ENCODE results near the gene FBN3.
"Not testable (repeated sequence)": the region's sequence is repeated elsewhere in the genome, so short reads cannot be mapped to it uniquely, and the experiment has no call there.

FBN3 gene

GRCh38 chr19:8115805-8116396, 33.5 kb downstream of the FBN3 start:
- no peak for DNase-seq

GRCh38 chr19:8113017-8113416, 36.4 kb downstream of the FBN3 start:
- DNase-seq: no peak

GRCh38 chr19:8111376-8111775, 38.0 kb downstream of the FBN3 start:
- no peak for DNase-seq

GRCh38 chr19:8110931-8111330, 38.5 kb downstream of the FBN3 start:
- DNase-seq: no peak

GRCh38 chr19:8109890-8110662, 39.3 kb downstream of the FBN3 start:
- DNase-seq: no peak

GRCh38 chr19:8109455-8109854, 39.9 kb downstream of the FBN3 start:
- DNase-seq: no peak

- no peak for DNase-seq
Observed at GRCh38 chr19:8108560-8109445, 40.6 kb downstream of the FBN3 start.

GRCh38 chr19:8107301-8107903, 42.0 kb downstream of the FBN3 start:
- no peak for DNase-seq

GRCh38 chr19:8105471-8105870, 43.9 kb downstream of the FBN3 start:
- no peak for DNase-seq

GRCh38 chr19:8101910-8102309, 47.5 kb downstream of the FBN3 start:
- DNase-seq: not testable (repeated sequence)

- no peak for DNase-seq
Observed at GRCh38 chr19:8101311-8101710, 48.1 kb downstream of the FBN3 start.

- no peak for DNase-seq
Observed at GRCh38 chr19:8097681-8098567, 51.5 kb downstream of the FBN3 start.

- no peak for DNase-seq
Observed at GRCh38 chr19:8097198-8097597, 52.2 kb downstream of the FBN3 start.

GRCh38 chr19:8096071-8096470, 53.3 kb downstream of the FBN3 start:
- no peak for DNase-seq

- no peak for DNase-seq
Observed at GRCh38 chr19:8095354-8095886, 54.0 kb downstream of the FBN3 start.

GRCh38 chr19:8094336-8094735, 55.1 kb downstream of the FBN3 start:
- DNase-seq: no peak

- DNase-seq: no peak
Observed at GRCh38 chr19:8093740-8094139, 55.7 kb downstream of the FBN3 start.

- no peak for DNase-seq
Observed at GRCh38 chr19:8090950-8091349, 58.4 kb downstream of the FBN3 start.

GRCh38 chr19:8089664-8090601, 59.5 kb downstream of the FBN3 start:
- DNase-seq: no peak

- DNase-seq: no peak
Observed at GRCh38 chr19:8088752-8089663, 60.4 kb downstream of the FBN3 start.
